ENCODE results near the gene TMEM203. TPM values are rescaled to one million over a fixed set of nuclear protein-coding genes. Genes with fewer than 3 reads are reported as not detected.

Gene TMEM203
- total and polyA plus RNA-seq, 2 of the 13 experiments (the other 11 are each of a cell fraction or from before 2014, with no cell fraction given) = 23.4 to 36.7 TPM

GRCh38 chr9:137240318-137240840, 34.9 kb upstream of the TMEM203 start (continued):
- no peak for TF ChIP-seq ZBTB8A (CRISPR knock-in tag; IDR thresholded peaks at IDR 0.05; ENCODE audit: borderline replicate concordance, low read depth)
- TF ChIP-seq ZZZ3 (CRISPR knock-in tag; IDR thresholded peaks at IDR 0.05; ENCODE audit: borderline replicate concordance) = peak; percentile 63
- 0 out of 2 replicates have a peak, but pooled peaks have one; percentile 51 for TF ChIP-seq ATF2 (CRISPR knock-in tag; IDR thresholded peaks at IDR 0.05)
- TF ChIP-seq FOXP1 (IDR thresholded peaks at IDR 0.05) = no peak
- TF ChIP-seq FOXP1 (CRISPR knock-in tag; IDR thresholded peaks at IDR 0.05) = no peak
- no peak for TF ChIP-seq CCAR2 (optimal IDR thresholded peaks at IDR 0.05; ENCODE audit: low read depth, low read length)
- TF ChIP-seq CHD2 (IDR thresholded peaks at IDR 0.05; ENCODE audit: low read depth, low read length) = no peak
- no peak for TF ChIP-seq HNRNPH1 (optimal IDR thresholded peaks at IDR 0.05; ENCODE audit: low read depth, low read length)
- no peak for TF ChIP-seq RERE (CRISPR knock-in tag; IDR thresholded peaks at IDR 0.05; ENCODE audit: low read depth)
- TF ChIP-seq ZNF232 (CRISPR knock-in tag; IDR thresholded peaks at IDR 0.05; ENCODE audit: borderline replicate concordance) = no peak
- TF ChIP-seq ISL2 (CRISPR knock-in tag; IDR thresholded peaks at IDR 0.05) = 0 out of 2 replicates have a peak, but pooled peaks have one; percentile 57
- no peak for TF ChIP-seq GABPA (IDR thresholded peaks at IDR 0.05; ENCODE audit: low read depth, low read length)
- no peak for TF ChIP-seq GABPA (CRISPR knock-in tag; IDR thresholded peaks at IDR 0.05; ENCODE audit: low read depth)
- no peak for TF ChIP-seq ZNF713 (CRISPR knock-in tag; IDR thresholded peaks at IDR 0.05)
- no peak; the same call in 1 of the 2 replicates for TF ChIP-seq ZSCAN31 (CRISPR knock-in tag; IDR thresholded peaks at IDR 0.05; ENCODE audit: low read depth)
- 0 out of 2 replicates have a peak, but pooled peaks have one; percentile 47 for TF ChIP-seq ZNF879 (CRISPR knock-in tag; IDR thresholded peaks at IDR 0.05)
- TF ChIP-seq SP4 (CRISPR knock-in tag; IDR thresholded peaks at IDR 0.05) = no peak
- no peak; the same call in 1 of the 2 replicates for TF ChIP-seq NAIF1 (CRISPR knock-in tag; IDR thresholded peaks at IDR 0.05; ENCODE audit: borderline replicate concordance)
- 0 out of 2 replicates have a peak, but pooled peaks have one; percentile 42 for TF ChIP-seq ZMYM3 (CRISPR knock-in tag; IDR thresholded peaks at IDR 0.05)
- TF ChIP-seq NCOA2 (CRISPR knock-in tag; IDR thresholded peaks at IDR 0.05) = peak; percentile 26; the same call in 1 of the 2 replicates
- TF ChIP-seq HOXA7 (CRISPR knock-in tag; IDR thresholded peaks at IDR 0.05) = no peak
- TF ChIP-seq HINFP (CRISPR knock-in tag; IDR thresholded peaks at IDR 0.05; ENCODE audit: low read depth) = no peak; the same call in 1 of the 2 replicates
- TF ChIP-seq ETS1 (CRISPR knock-in tag; IDR thresholded peaks at IDR 0.05) = peak; percentile 91
